Measurements from ENCODE around the gene THOC6.

Gene THOC6

GRCh38 chr16:2976201-2976600, 47.6 kb upstream of the THOC6 start:
- no peak for ATAC-seq
- TF ChIP-seq PATZ1 (CRISPR knock-in tag; IDR thresholded peaks at IDR 0.05; ENCODE audit: borderline replicate concordance) (no peak), ARNTL (CRISPR knock-in tag; IDR thresholded peaks at IDR 0.05; ENCODE audit: borderline replicate concordance, low read depth) (no peak), CSRNP3 (CRISPR knock-in tag; IDR thresholded peaks at IDR 0.05) (no peak), ZNF565 (CRISPR knock-in tag; conservative IDR thresholded peaks at IDR 0.05; ENCODE audit: low read depth) (no peak), ZC3H10 (CRISPR knock-in tag; IDR thresholded peaks at IDR 0.05) (no peak), GLIS3 (CRISPR knock-in tag; IDR thresholded peaks at IDR 0.05) (no peak), ZFP3 (CRISPR knock-in tag; IDR thresholded peaks at IDR 0.05) (no peak)

- no peak for ATAC-seq
- TF ChIP-seq CSRNP3 (CRISPR knock-in tag; IDR thresholded peaks at IDR 0.05), result no peak
- TF ChIP-seq PPARA (CRISPR knock-in tag; IDR thresholded peaks at IDR 0.05; ENCODE audit: borderline replicate concordance), result no peak
- TF ChIP-seq BACH2 (CRISPR knock-in tag; IDR thresholded peaks at IDR 0.05; ENCODE audit: borderline replicate concordance), result no peak
Observed at GRCh38 chr16:2976673-2977072, 47.2 kb upstream of the THOC6 start.

- TF ChIP-seq ISL1 (CRISPR knock-in tag; IDR thresholded peaks at IDR 0.05) (no peak), SNAI2 (CRISPR knock-in tag; IDR thresholded peaks at IDR 0.05) (no peak), TCF4 (CRISPR knock-in tag; IDR thresholded peaks at IDR 0.05; ENCODE audit: borderline replicate concordance) (no peak), TOX (CRISPR knock-in tag; IDR thresholded peaks at IDR 0.05; ENCODE audit: borderline replicate concordance) (no peak), OSR1 (CRISPR knock-in tag; IDR thresholded peaks at IDR 0.05) (no peak), CSDC2 (CRISPR knock-in tag; IDR thresholded peaks at IDR 0.05) (no peak), BACH2 (CRISPR knock-in tag; IDR thresholded peaks at IDR 0.05; ENCODE audit: borderline replicate concordance) (no peak), ZC3H10 (CRISPR knock-in tag; IDR thresholded peaks at IDR 0.05) (no peak), ZFP30 (CRISPR knock-in tag; IDR thresholded peaks at IDR 0.05) (no peak), PATZ1 (CRISPR knock-in tag; IDR thresholded peaks at IDR 0.05; ENCODE audit: borderline replicate concordance) (no peak), ZNF70 (CRISPR knock-in tag; IDR thresholded peaks at IDR 0.05) (no peak)
- ATAC-seq, result no peak
Observed at GRCh38 chr16:2977440-2977839, 46.4 kb upstream of the THOC6 start.

GRCh38 chr16:2979669-2980226, 44.1 kb upstream of the THOC6 start:
- ATAC-seq, result peak; percentile 6

More at GRCh38 chr16:2979669-2980226, 44.1 kb upstream of the THOC6 start:
- no peak for TF ChIP-seq ZFP3 (CRISPR knock-in tag; IDR thresholded peaks at IDR 0.05)
- TF ChIP-seq TOX (CRISPR knock-in tag; IDR thresholded peaks at IDR 0.05; ENCODE audit: borderline replicate concordance), result no peak
- no peak for TF ChIP-seq CREB5 (CRISPR knock-in tag; IDR thresholded peaks at IDR 0.05; ENCODE audit: low read depth)
- TF ChIP-seq CSRNP3 (CRISPR knock-in tag; IDR thresholded peaks at IDR 0.05), result no peak
- no peak for TF ChIP-seq CSDC2 (CRISPR knock-in tag; IDR thresholded peaks at IDR 0.05)
- no peak for TF ChIP-seq ZNF565 (CRISPR knock-in tag; conservative IDR thresholded peaks at IDR 0.05; ENCODE audit: low read depth)
- TF ChIP-seq GLIS3 (CRISPR knock-in tag; IDR thresholded peaks at IDR 0.05), result no peak
- TF ChIP-seq PPARA (CRISPR knock-in tag; IDR thresholded peaks at IDR 0.05; ENCODE audit: borderline replicate concordance), result no peak
- TF ChIP-seq ZC3H10 (CRISPR knock-in tag; IDR thresholded peaks at IDR 0.05), result no peak
- TF ChIP-seq ISL1 (CRISPR knock-in tag; IDR thresholded peaks at IDR 0.05), result no peak
- no peak for TF ChIP-seq BACH2 (CRISPR knock-in tag; IDR thresholded peaks at IDR 0.05; ENCODE audit: borderline replicate concordance)
